Spleen (tissue), 11 donors: ENCODE measurements around the gene ATP6V1C2. TPM values are rescaled to one million over a fixed set of nuclear protein-coding genes. Genes with fewer than 3 reads are reported as not detected.

Experiments
- DNase-seq: peaks from one replicate; pipeline ENCODE4 v3.0.0-alpha.2; 2020
- H3K27ac ChIP-seq, 8 donors: fragments of 200-600 bp; sonication (generic) in 7 of 8; 1 replicate in 4 of 8; 2 replicates in 4 of 8; pipeline versions ENCODE4 v1.5.0 to v1.8.0; 2016 to 2021; ENCODE audit warnings: inconsistent platforms in 4 of 8, mild to moderate bottlenecking in 4 of 8, moderate library complexity in 1 of 8
- H3K27me3 ChIP-seq, 7 donors: fragments of 200-600 bp; sonication (generic) in 6 of 7; replicated peaks in 1 of 7; 1 replicate in 4 of 7; 2 replicates in 3 of 7; pipeline versions ENCODE4 v1.5.0 to v1.8.0; 2016 to 2021; ENCODE audit warnings: inconsistent platforms in 3 of 7, mild to moderate bottlenecking in 1 of 7
- H3K36me3 ChIP-seq, 6 donors: fragments of 200-600 bp; sonication (generic) in 5 of 6; 1 replicate in 4 of 6; 2 replicates in 2 of 6; pipeline versions ENCODE4 v1.5.0 to v1.8.0; 2016 to 2021; ENCODE audit warnings: inconsistent platforms in 2 of 6
- H3K4me1 ChIP-seq, 6 donors: fragments of 200-600 bp; sonication (generic) in 5 of 6; 1 replicate in 3 of 6; 2 replicates in 3 of 6; pipeline versions ENCODE4 v1.5.0 to v1.8.0; 2016 to 2021; ENCODE audit warnings: inconsistent platforms in 3 of 6
- H3K4me3 ChIP-seq, 8 donors: fragments of 200-600 bp; sonication (generic) in 7 of 8; 1 replicate in 4 of 8; 2 replicates in 4 of 8; pipeline versions ENCODE4 v1.5.0 to v1.8.0; 2016 to 2021; ENCODE audit warnings: inconsistent platforms in 4 of 8, mild to moderate bottlenecking in 4 of 8, moderate library complexity in 2 of 8
- H3K9me3 ChIP-seq, 8 donors: fragments of 200-600 bp; sonication (generic) in 7 of 8; 1 replicate in 4 of 8; 2 replicates in 4 of 8; pipeline versions ENCODE4 v1.5.0 to v1.8.0; 2016 to 2021; ENCODE audit warnings: inconsistent platforms in 4 of 8
- POLR2A ChIP-seq, 3 donors: fragments of 450-650 bp; IDR thresholded peaks; one replicate each; pipeline ENCODE4 v1.5.1; 2017; ENCODE audit warnings: antibody characterized with exemption in 3 of 3, mild to moderate bottlenecking in 1 of 3
- POLR2AphosphoS5 ChIP-seq, 3 donors: sonication (generic); formaldehyde crosslinking; IDR thresholded peaks; one replicate each; pipeline ENCODE4 v1.5.1; 2017; ENCODE audit warnings: antibody characterized with exemption in 3 of 3
- WGBS, 5 donors: extraction: QIAGEN DNeasy Blood & Tissue Kit in 3 of 5; methylation state at CpG; one replicate each; pipeline versions ENCODE4 v1.1.5 to v1.1.7; 2013 to 2018; 5-methylcytosine and 5-hydroxymethylcytosine counted together
- intact Hi-C: fragments of 100-400 bp; cut with DNase I; formaldehyde crosslinking; loops from one replicate; pipeline ENCODE4 v1.15.0; 2023; ENCODE audit warnings: low total_unique reads
- polyA plus RNA-seq, 3 donors: library from polyadenylated mRNA; stranded (reverse); fragments of 200-250 nt; gene quantifications; one replicate each; pipeline ENCODE4 v1.2.1, GENCODE V29; 2013
- total RNA-seq, 7 donors: library from RNA; depleted of rRNA in 3 of 7; stranded (reverse); fragments of >200 nt in 3 of 7; fragmentation: NEBNext Ultra II Directional in 4 of 7; extraction: Animal tissue kit (Norgen Biotek cat#: 25700) in 4 of 7; gene quantifications; one replicate each; pipeline versions ENCODE4 v1.1.0 to v1.2.1, GENCODE V29; 2016 to 2021
- TF ChIP-seq, protein P1 (sequence below), 11 experiments: fragments of 200-600 bp in 7 of 11; fragments of 450-650 bp in 4 of 11; sonication (generic) in 4 of 11; IDR thresholded peaks in 8 of 11; conservative IDR thresholded peaks in 3 of 11; 1 replicate in 7 of 11; 2 replicates in 4 of 11; pipeline versions ENCODE4 v1.4.0 to v1.8.0; 2016 to 2021; ENCODE audit warnings: antibody characterized with exemption in 11 of 11, inconsistent platforms in 4 of 11, mild to moderate bottlenecking in 1 of 11
- donor health status: healthy with polysubstance abuse.
- donor health status: DM: no; HTN: no; CAD: no; lungs with moderate emphysema.
- donor health status: DM: no; HTN: no; CAD: no.
- donor health status: Bipolar disorder and iron deficiency.
- donor health status: healthy.
- donor health status: DM: no; HTN: no; CAD: no.
- donor health status: DM: yes; HTN: yes; CAD: no.

Gene ATP6V1C2
- total and polyA plus RNA-seq, 10 donors, result 0.23 to 9.2 (median 0.54) TPM; not detected in 3

DNA sequence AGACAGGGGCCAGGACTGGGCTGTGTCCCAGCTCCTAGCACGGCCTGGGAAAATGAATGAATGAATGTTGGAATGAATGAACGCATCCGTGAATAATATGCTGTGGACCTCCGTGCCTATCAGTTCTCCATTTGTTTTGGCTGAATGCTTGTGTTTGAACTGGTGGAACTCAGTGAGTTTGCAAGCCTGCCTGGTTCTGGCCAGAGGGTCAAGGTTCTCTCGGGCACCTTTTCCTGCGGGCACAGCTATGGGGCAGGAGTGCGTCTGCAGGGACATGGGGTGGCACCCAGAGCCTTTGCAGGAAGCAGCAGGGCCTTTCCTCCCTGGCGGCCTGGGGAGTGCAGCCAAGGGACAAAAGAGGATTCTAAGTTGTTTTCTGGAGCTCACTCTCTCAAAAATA, 108.8 kb downstream of the ATP6V1C2 start:
- TF ChIP-seq POLR2AphosphoS5 (IDR thresholded peaks at IDR 0.05) (peak in 2 of 3 donors; percentile 11 to 59), POLR2A (IDR thresholded peaks at IDR 0.05) (no peak)
- Histone ChIP-seq H3K4me3 (no peak overlapping the region), H3K27me3 (peaks cover 0 to 56% (median 6%) of the 10 kb centered on the region in 7 donors), H3K9me3 (no peaks in the 10 kb centered on the region), H3K36me3 (no peaks in the 10 kb centered on the region), H3K4me1 (peaks cover 13 to 90% (median 49%) of the 10 kb centered on the region in 6 donors), H3K27ac (peak overlapping the region in 5 of 8 donors; percentile 15 to 74 (median 65))
- peak; percentile 82 for DNase-seq
- intact Hi-C loops, result no loop called here
- 73 to 82% (median 77%) methylated on average over 8 of the region's 8 CpGs for WGBS, 5 donors

DNA sequence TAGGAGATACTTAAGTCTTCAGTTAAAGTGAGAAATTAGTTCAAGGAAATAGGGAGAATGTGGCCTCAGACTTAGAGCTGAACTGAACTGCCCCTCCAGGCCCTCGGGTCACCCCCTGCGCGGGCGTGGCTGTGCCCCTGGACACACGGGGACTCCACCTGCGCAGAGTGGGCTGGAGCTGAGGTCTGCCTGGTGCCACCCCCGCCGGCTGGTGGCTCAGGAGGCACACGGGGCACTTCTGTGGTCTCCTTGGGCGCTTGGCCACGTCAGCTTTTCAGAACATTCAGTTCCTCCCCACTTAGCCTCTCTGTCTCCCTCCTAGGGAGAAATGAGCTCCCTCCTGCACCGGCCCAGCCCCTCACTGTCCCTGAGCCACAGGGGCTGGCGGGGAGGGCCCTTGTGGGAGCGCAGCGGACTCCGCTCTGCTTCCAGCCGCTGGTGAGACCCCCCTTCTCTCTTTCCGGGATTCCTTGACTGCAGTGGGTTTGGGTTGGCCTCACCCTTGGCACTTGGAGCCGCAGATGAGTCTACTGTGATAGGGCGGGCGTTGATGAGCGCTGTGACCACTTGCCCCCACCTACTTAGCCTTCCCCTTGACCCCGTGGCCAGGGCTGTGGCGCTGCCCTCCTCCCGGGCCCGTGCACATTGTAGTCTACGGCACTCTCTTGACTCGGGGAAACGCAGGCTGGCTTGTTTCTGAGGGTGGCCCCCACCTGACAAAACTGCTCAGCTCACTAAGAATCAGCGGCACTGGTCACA, 109.4 kb downstream of the ATP6V1C2 start:
- intact Hi-C loops, result no loop called here
- Histone ChIP-seq H3K9me3 (no peaks in the 10 kb centered on the region), H3K4me1 (peaks cover 13 to 91% (median 52%) of the 10 kb centered on the region in 6 donors), H3K27ac (peak overlapping the region in 5 of 8 donors; percentile 15 to 74 (median 65)), H3K36me3 (no peaks in the 10 kb centered on the region), H3K27me3 (peaks cover 0 to 57% (median 6%) of the 10 kb centered on the region in 7 donors), H3K4me3 (no peak overlapping the region)
- TF ChIP-seq, protein P1, sequence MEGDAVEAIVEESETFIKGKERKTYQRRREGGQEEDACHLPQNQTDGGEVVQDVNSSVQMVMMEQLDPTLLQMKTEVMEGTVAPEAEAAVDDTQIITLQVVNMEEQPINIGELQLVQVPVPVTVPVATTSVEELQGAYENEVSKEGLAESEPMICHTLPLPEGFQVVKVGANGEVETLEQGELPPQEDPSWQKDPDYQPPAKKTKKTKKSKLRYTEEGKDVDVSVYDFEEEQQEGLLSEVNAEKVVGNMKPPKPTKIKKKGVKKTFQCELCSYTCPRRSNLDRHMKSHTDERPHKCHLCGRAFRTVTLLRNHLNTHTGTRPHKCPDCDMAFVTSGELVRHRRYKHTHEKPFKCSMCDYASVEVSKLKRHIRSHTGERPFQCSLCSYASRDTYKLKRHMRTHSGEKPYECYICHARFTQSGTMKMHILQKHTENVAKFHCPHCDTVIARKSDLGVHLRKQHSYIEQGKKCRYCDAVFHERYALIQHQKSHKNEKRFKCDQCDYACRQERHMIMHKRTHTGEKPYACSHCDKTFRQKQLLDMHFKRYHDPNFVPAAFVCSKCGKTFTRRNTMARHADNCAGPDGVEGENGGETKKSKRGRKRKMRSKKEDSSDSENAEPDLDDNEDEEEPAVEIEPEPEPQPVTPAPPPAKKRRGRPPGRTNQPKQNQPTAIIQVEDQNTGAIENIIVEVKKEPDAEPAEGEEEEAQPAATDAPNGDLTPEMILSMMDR (IDR thresholded peaks at IDR 0.05 in 8 of 11, conservative IDR thresholded peaks at IDR 0.05 in 3 of 11), result no peak
- peak in 1 of 3 donors; percentile 26 for TF ChIP-seq POLR2AphosphoS5 (IDR thresholded peaks at IDR 0.05)
- DNase-seq, result peak; percentile 74
- WGBS, 5 donors, result 54 to 73% (median 66%) methylated on average over 21 to 30 of the region's 30 CpGs

DNA sequence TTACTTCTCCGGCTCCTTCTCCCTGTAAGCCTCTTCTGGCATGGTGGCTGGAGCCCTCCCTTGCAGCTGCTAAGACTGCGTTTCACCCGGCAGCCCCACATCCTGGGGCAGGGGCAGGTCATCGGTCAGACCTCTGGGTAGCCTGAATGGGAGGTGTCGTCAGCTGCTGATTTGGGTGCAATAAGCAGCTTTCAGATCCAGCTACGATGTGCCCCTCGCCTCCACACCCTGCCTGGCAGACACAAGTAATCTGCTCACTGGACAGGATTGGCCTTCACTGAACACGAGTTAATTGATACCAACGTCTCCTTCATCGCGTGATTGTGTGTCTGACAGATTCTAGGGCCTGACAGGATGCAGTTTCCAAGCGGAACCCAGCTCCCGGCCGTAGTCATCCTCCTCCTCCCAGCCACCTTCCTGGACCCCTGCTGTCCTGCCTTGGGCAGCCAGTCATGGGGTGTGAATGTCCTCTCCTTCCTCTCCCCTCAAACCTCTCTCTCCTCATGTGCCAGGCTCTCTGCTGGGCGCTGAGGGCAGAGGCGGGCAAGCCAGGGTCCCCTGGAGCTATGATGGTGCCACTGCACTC, 110.1 kb downstream of the ATP6V1C2 start:
- Histone ChIP-seq H3K27ac (peak overlapping the region in 5 of 8 donors; percentile 15 to 74 (median 65)), H3K4me1 (peaks cover 13 to 85% (median 51%) of the 10 kb centered on the region in 6 donors), H3K9me3 (no peaks in the 10 kb centered on the region), H3K36me3 (no peaks in the 10 kb centered on the region), H3K27me3 (peaks cover 0 to 54% (median 6%) of the 10 kb centered on the region in 7 donors), H3K4me3 (no peak overlapping the region)
- TF ChIP-seq, protein P1 (IDR thresholded peaks at IDR 0.05 in 8 of 11, conservative IDR thresholded peaks at IDR 0.05 in 3 of 11), result no peak
- TF ChIP-seq POLR2AphosphoS5 (IDR thresholded peaks at IDR 0.05) (no peak), POLR2A (IDR thresholded peaks at IDR 0.05) (no peak)
- intact Hi-C loops, result no loop called here
- peak; percentile 71 for DNase-seq
- 45 to 66% (median 56%) methylated on average over 16 of the region's 16 CpGs for WGBS, 5 donors

DNA sequence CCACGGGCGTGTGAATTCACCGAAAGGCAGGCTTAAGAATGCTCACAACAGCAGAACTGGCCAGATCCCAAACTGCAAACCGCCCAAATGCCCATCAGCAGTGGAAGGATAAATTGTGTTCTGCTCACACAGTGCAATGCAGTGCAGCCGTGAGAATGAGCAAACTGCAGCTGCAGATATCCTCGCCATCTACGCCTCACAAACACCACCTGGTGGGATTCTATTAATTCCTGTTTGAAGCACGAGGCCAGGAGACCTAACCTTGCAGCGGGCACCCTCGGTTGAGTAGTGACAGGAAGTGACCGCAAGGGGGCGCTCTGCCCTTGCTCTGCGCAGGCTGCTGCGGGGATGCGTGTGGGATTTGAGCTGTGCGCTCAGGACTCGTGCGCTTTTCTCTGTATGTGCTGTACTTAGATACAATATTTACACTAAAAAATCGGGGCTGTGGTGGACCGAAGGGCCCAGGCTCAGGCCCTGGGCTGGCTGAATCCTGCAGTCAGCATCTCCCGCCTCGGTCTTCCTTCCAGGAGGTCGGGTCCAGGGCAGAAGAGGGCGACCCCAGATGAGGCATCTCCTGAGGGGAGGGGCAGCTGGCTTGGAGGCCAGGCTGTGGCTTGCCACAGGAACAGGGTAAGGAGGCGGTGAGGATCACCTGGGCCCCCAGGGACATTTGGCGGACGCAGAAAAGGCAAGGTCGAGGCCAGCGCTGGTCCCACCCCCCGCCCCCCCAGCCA, 110.9 kb downstream of the ATP6V1C2 start:
- intact Hi-C loops, result no loop called here
- H3K27ac ChIP-seq, result peak overlapping the region in 1 of 8 donors; percentile 70
- peak; percentile 35 to 61 (median 39) for TF ChIP-seq POLR2AphosphoS5 (IDR thresholded peaks at IDR 0.05)
- TF ChIP-seq, protein P1 (IDR thresholded peaks at IDR 0.05 in 8 of 11, conservative IDR thresholded peaks at IDR 0.05 in 3 of 11), result peak; percentile 82 to 97 (median 95)
- TF ChIP-seq POLR2A (IDR thresholded peaks at IDR 0.05), result no peak
- WGBS, 5 donors, result 15 to 24% (median 22%) methylated on average over 22 to 30 of the region's 30 CpGs
- peak overlapping the region in 1 of 8 donors; percentile 21 for H3K4me3 ChIP-seq
- peaks cover 0 to 52% (median 6%) of the 10 kb centered on the region in 7 donors for H3K27me3 ChIP-seq
- peak; percentile 96 for DNase-seq
- no peaks in the 10 kb centered on the region for H3K36me3 ChIP-seq
- H3K4me1 ChIP-seq, result peaks cover 13 to 77% (median 46%) of the 10 kb centered on the region in 6 donors
- no peaks in the 10 kb centered on the region for H3K9me3 ChIP-seq
